Measurements from ENCODE around the gene KCND2.

KCND2 gene

DNA sequence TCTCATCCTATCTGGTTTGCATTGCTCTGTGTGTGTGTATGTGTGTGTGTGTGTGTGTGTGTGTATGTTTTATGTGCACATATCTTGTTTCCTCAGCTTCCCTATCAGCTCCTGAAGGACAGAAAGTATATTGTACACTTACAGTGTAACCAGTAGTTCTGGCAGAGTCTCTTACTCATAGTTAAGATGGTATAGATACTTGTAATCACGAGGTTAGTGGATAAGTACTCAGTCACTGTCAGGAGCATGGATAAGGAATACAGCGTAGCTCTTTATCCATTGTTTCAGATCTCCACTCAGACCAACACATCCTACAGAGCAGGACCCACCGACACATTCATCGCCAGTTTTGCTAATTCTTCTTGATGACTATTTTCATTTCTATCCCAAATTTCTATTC, 309.9 kb downstream of the KCND2 start:
- no peak for DNase-seq (ENCODE audit: low read depth)
- H3K4me3 ChIP-seq (ENCODE audit: low read depth, low read length) = no peak overlapping the region
- TF ChIP-seq CTCF (IDR thresholded peaks at IDR 0.05; ENCODE audit: insufficient read depth, low read depth, low read length, missing control alignments) = no peak

DNA sequence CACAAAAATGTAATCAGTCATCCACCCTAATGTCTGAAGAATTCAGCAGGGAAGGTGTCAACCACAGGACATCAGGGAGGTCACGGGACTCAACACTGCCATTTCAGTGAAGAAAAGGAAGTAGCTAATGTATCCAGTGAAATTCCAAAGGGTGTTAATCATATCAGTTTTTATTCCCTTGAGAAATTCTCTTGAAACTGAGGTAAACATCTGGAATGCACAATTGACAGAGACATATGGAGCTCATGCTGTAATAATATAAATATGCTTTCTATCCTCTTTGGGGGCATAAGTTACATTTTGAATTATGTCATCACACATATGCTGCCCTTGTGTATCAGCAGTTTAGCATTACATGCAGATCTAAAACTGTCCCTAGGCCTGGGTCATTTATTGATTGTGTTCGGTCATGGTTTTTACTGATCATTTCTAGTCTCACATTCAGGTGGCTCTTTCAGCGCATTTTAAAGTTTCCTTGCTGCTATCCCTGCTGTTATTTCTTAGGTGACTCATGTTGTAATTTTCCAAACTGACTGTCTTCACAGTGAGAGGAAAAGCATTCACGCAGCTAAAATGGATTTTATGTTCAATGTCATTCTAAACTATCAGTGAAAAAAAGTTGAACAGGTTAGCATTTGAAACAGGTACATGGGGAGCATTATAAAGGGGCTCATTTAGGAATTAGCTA, 311.1 kb downstream of the KCND2 start:
- no peak for DNase-seq (ENCODE audit: low read depth)
- TF ChIP-seq CTCF (IDR thresholded peaks at IDR 0.05; ENCODE audit: insufficient read depth, low read depth, low read length, missing control alignments) = no peak
- H3K4me3 ChIP-seq (ENCODE audit: low read depth, low read length) = no peak overlapping the region

DNA sequence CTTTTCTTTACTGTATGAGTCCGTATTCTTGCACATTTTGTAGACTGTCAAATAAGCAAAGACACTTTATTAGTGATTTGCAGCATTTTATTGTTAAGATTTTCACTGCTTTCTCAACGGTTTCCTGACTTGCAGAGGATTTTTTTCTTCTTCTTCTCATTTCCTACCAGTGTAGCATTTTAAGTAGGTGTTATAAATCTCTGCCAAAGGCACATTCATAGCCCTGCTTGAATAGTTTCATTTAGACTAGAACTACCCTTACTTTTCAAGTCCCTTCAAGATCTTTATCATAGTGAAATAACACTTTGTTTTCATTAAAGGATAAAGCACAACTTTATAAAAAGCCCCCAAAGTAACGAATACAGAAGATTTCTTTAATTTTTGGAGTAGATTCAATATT, 313.6 kb downstream of the KCND2 start:
- no peak for DNase-seq (ENCODE audit: low read depth)
- TF ChIP-seq CTCF (IDR thresholded peaks at IDR 0.05; ENCODE audit: insufficient read depth, low read depth, low read length, missing control alignments) = no peak
- no peak overlapping the region for H3K4me3 ChIP-seq (ENCODE audit: low read depth, low read length)

- no peak overlapping the region for H3K4me3 ChIP-seq (ENCODE audit: low read depth, low read length)
- no peak for TF ChIP-seq CTCF (IDR thresholded peaks at IDR 0.05; ENCODE audit: insufficient read depth, low read depth, low read length, missing control alignments)
- DNase-seq (ENCODE audit: low read depth) = no peak
Observed at GRCh38 chr7:120587243-120587642, 314.3 kb downstream of the KCND2 start.

DNA sequence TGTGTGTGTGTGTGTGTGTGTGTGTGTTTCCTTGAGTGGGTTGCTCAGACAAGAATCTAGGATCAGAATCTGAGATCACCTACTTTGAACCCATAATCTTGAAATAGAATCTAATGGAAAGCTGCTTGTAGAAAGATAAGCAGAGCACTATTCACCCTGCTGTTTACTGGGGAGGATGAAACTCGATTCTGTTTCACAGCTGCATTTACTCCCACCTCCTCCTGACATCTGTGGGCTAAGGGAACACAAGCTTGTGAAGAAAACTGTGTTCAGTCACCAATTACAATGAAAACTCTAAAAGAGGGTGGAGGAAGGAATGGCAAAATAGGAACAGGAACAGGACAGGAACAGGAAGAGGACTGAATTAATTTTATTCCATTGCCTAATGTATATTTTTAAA, 315.4 kb downstream of the KCND2 start:
- H3K4me3 ChIP-seq (ENCODE audit: low read depth, low read length) = no peak overlapping the region
- TF ChIP-seq CTCF (IDR thresholded peaks at IDR 0.05; ENCODE audit: insufficient read depth, low read depth, low read length, missing control alignments) = no peak
- DNase-seq (ENCODE audit: low read depth) = no peak

- H3K4me3 ChIP-seq (ENCODE audit: low read depth, low read length) = no peak overlapping the region
- no peak for TF ChIP-seq CTCF (IDR thresholded peaks at IDR 0.05; ENCODE audit: insufficient read depth, low read depth, low read length, missing control alignments)
- no peak for DNase-seq (ENCODE audit: low read depth)
Observed at GRCh38 chr7:120588862-120589261, 315.9 kb downstream of the KCND2 start.

DNA sequence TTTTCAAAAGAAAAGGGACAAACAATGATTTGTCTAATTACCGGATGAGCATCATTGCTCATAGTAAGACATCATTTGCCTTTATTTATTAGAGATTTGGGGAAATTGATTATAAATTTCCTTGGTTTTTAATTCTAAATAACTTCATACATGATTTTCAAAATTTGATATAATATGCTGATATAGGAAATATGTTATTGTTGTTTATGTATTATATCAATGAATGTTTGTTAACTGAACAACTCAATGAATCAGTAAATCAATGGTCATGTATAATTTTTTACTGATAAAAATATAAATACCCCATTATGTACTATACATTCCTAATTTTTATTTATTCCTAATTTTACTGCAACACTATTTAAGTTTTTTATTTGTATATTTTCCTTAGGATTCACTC, 327.6 kb downstream of the KCND2 start:
- TF ChIP-seq CTCF (IDR thresholded peaks at IDR 0.05; ENCODE audit: insufficient read depth, low read depth, low read length, missing control alignments) = no peak
- no peak overlapping the region for H3K4me3 ChIP-seq (ENCODE audit: low read depth, low read length)
- DNase-seq (ENCODE audit: low read depth) = no peak
